CD4-positive, alpha-beta memory T cell (primary cell): ENCODE data around the gene KLHL33. TPM values are rescaled to one million over a fixed set of nuclear protein-coding genes. Genes with fewer than 3 reads are reported as not detected.

Experiments
- CTCF ChIA-PET: fragments of 350-600 bp; sonication (Branson Sonifier 250); formaldehyde crosslinking; loops from one replicate; lab custom pipeline; 2021; ENCODE audit warnings: inconsistent platforms; ENCODE audit not compliant: partially characterized antibody; lab: Charles Lee
- POLR2A ChIA-PET: fragments of 350-600 bp; sonication (Branson Sonifier 250); formaldehyde crosslinking; loops from one replicate; lab custom pipeline; 2021; ENCODE audit not compliant: partially characterized antibody; lab: Charles Lee
- DNase-seq, 5 donors: peaks; one replicate each; pipeline versions ENCODE4 v3.0.0 to v3.0.0-alpha.2; 2020 to 2022; ENCODE audit warnings: mixed read lengths in 1 of 5
- H3K27ac ChIP-seq: one replicate; pipeline ENCODE4 v1.7.0; 2013; ENCODE audit warnings: low read depth, low read length
- H3K27me3 ChIP-seq: 2 replicates; pipeline ENCODE4 v1.7.0; 2013; ENCODE audit warnings: mild to moderate bottlenecking, low read length, moderate library complexity; ENCODE audit not compliant: insufficient read depth
- H3K36me3 ChIP-seq: 2 replicates; pipeline ENCODE4 v1.7.0; 2013; ENCODE audit warnings: mild to moderate bottlenecking, low read length, moderate library complexity; ENCODE audit not compliant: insufficient read depth
- H3K4me1 ChIP-seq: 2 replicates; pipeline ENCODE4 v1.7.0; 2013; ENCODE audit warnings: mild to moderate bottlenecking, low read length, moderate library complexity; ENCODE audit not compliant: insufficient read depth
- H3K4me3 ChIP-seq, 2 donors: one replicate each; pipeline ENCODE4 v1.7.0; 2013; ENCODE audit warnings: low read length in 2 of 2, mild to moderate bottlenecking in 1 of 2
- H3K9me3 ChIP-seq, 2 donors: one replicate each; pipeline ENCODE4 v1.7.0; 2013; ENCODE audit warnings: low read length in 2 of 2, control low read depth in 1 of 2; ENCODE audit not compliant: control insufficient read depth in 1 of 2
- H3K27ac Mint-ChIP-seq, 7 donors: one replicate each; pipeline ENCODE4 v1.8.0; 2020 to 2021; ENCODE audit warnings: mixed read lengths in 7 of 7, mild to moderate bottlenecking in 6 of 7, inconsistent platforms in 3 of 7, moderate library complexity in 3 of 7
- H3K27me3 Mint-ChIP-seq, 2 donors: one replicate each; pipeline ENCODE4 v1.8.0; 2020 to 2021; ENCODE audit warnings: mixed read lengths in 2 of 2
- H3K36me3 Mint-ChIP-seq, 2 donors: one replicate each; pipeline ENCODE4 v1.8.0; 2020 to 2021; ENCODE audit warnings: mixed read lengths in 2 of 2, inconsistent platforms in 1 of 2, mild to moderate bottlenecking in 1 of 2
- H3K4me1 Mint-ChIP-seq, 4 donors: one replicate each; pipeline ENCODE4 v1.8.0; 2020 to 2021; ENCODE audit warnings: mixed read lengths in 4 of 4, mild to moderate bottlenecking in 1 of 4
- H3K4me3 Mint-ChIP-seq, 8 donors: one replicate each; pipeline ENCODE4 v1.8.0; 2020 to 2021; ENCODE audit warnings: mixed read lengths in 8 of 8, mild to moderate bottlenecking in 7 of 8, moderate library complexity in 6 of 8, inconsistent platforms in 3 of 8
- H3K9me3 Mint-ChIP-seq, 8 donors: one replicate each; pipeline ENCODE4 v1.8.0; 2020 to 2021; ENCODE audit warnings: mixed read lengths in 8 of 8, mild to moderate bottlenecking in 5 of 8, inconsistent platforms in 3 of 8, moderate library complexity in 1 of 8
- intact Hi-C: fragments of 100-400 bp; cut with micrococcal nuclease; formaldehyde crosslinking; loops from one replicate; pipeline ENCODE4 v1.15.1; 2023
- polyA plus RNA-seq, 2 donors: library from polyadenylated mRNA; unstranded; fragments of 300-500 nt; fragmentation: Illumina TruSeq; gene quantifications; one replicate each; pipeline ENCODE4 v1.2.3, GENCODE V29; 2021
- total RNA-seq, 2 experiments: library from RNA; stranded (reverse); gene quantifications; one replicate each; pipeline ENCODE4 v1.2.3, GENCODE V29; 2021

The KLHL33 gene
- total and polyA plus RNA-seq, 4 experiments from 2014 or later: 0.14 to 0.15 TPM; not detected in 2

DNA sequence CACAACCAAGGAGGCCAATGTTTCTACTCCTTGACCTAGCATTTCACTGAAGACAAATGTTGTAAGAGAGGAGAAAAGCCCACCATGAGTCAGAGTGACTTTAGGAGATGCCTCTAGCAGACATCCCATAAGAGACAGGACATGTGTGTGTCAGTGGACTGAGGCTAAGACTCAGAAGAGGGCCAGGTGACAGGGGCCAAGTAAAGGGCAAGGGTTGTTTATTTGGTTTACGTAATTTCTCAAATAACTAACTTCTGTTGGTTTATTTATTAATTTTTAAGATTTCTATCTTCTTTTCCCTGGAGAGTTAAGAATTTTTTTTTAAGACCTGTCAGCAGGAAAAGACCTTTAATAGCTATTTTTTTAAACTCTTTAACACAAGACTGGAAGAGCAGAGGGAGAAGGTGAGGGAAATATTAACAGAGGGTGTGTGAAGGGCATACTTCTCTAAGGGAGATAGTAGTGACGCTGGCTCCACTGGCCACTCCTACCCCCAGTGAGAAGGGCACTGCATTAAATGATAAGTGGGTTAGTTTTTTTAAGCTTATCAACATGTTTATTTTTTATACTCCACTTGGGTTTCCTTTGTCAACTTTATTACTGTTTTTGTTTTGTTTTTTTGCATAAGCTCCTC, 36.7 kb upstream of the KLHL33 start:
- peaks cover 59 to 77% of the 10 kb centered on the region in 2 donors for H3K36me3 Mint-ChIP-seq
- peak overlapping the region; percentile 11 for H3K27ac ChIP-seq
- CTCF ChIA-PET: interaction anchor here (1.0 to 1.5 kb wide), 6 partner anchors 11 to 218 kb away, joined by 3 to 6 read pairs (median 4); partner anchors contain the start of gene PIP4P1

DNA sequence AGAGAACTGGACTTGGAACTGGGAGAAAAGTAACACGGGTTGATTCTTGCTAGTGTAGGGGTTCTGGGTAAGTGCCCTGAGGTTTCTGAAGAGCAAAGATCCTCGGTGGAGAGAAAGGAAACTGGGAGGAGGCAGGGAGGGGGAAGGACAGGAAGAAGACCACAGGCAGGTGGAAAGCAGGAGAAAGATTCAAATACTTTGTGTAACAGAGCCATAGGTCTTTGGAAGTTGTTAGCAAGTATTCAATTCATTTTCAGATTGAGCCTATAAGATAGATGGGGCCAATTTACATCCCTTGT, 34.6 kb upstream of the KLHL33 start:
- Histone ChIP-seq H3K27ac (peak overlapping the region; percentile 77), H3K36me3 (peaks cover 33% of the 10 kb centered on the region), H3K4me3 (peak overlapping the region; percentile 84 to 92), H3K27me3 (no peaks in the 10 kb centered on the region), H3K9me3 (no peaks in the 10 kb centered on the region), H3K4me1 (peaks cover 58% of the 10 kb centered on the region)
- ChIA-PET POLR2A (interaction anchor here (1.1 to 5.5 kb wide), 14 partner anchors 9 to 213 kb away, joined by 3 to 119 read pairs (median 8); partner anchors contain the start of genes APEX1, OSGEP, PARP2 and PIP4P1), CTCF (interaction anchor here (1.0 to 2.1 kb wide), 5 partner anchors 8 to 61 kb away, joined by 3 to 14 read pairs (median 9); partner anchors contain the start of genes APEX1, OSGEP and PIP4P1)
- H3K4me3 Mint-ChIP-seq: peak overlapping the region; percentile 97 to 100 (median 99)
- intact Hi-C loops: no loop called here
- no peaks in the 10 kb centered on the region for H3K27me3 Mint-ChIP-seq
- H3K27ac Mint-ChIP-seq: peak overlapping the region; percentile 94 to 99 (median 98)
- H3K4me1 Mint-ChIP-seq: peaks cover 37 to 67% (median 53%) of the 10 kb centered on the region in 4 donors
- H3K9me3 Mint-ChIP-seq: peaks cover 0 to 4% (median 0%) of the 10 kb centered on the region in 8 donors
- H3K36me3 Mint-ChIP-seq: peaks cover 38 to 56% of the 10 kb centered on the region in 2 donors
- no peak for DNase-seq

More for the DNA sequence above, 36.7 kb upstream of the KLHL33 start:
- H3K4me1 ChIP-seq: peaks cover 79% of the 10 kb centered on the region
- no peak overlapping the region for H3K4me3 ChIP-seq
- peaks cover 46% of the 10 kb centered on the region for H3K36me3 ChIP-seq
- H3K27me3 Mint-ChIP-seq: no peaks in the 10 kb centered on the region
- H3K4me3 Mint-ChIP-seq: peak overlapping the region; percentile 49 to 100 (median 84)
- H3K9me3 ChIP-seq: no peaks in the 10 kb centered on the region
- H3K27me3 ChIP-seq: no peaks in the 10 kb centered on the region
- H3K9me3 Mint-ChIP-seq: peaks cover 0 to 4% (median 0%) of the 10 kb centered on the region in 8 donors
- no peak for DNase-seq
- intact Hi-C loops: no loop called here
- peaks cover 54 to 88% (median 70%) of the 10 kb centered on the region in 4 donors for H3K4me1 Mint-ChIP-seq
- POLR2A ChIA-PET: interaction anchor here (0.9 to 5.5 kb wide), 4 partner anchors 12 to 18 kb away, joined by 3 to 119 read pairs (median 9); partner anchors contain the start of genes APEX1, OSGEP and PIP4P1
- H3K27ac Mint-ChIP-seq: peak overlapping the region; percentile 58 to 99 (median 90)

- CTCF ChIA-PET: interaction anchor here (0.9 to 2.3 kb wide), 12 partner anchors 8 to 212 kb away, joined by 3 to 14 read pairs (median 5); partner anchors contain the start of genes APEX1, OSGEP, PARP2 and PIP4P1
- Mint-ChIP-seq H3K4me1 (peaks cover 36 to 62% (median 49%) of the 10 kb centered on the region in 4 donors), H3K9me3 (peaks cover 0 to 4% (median 0%) of the 10 kb centered on the region in 8 donors), H3K27ac (peak overlapping the region; percentile 94 to 99 (median 98)), H3K27me3 (no peaks in the 10 kb centered on the region), H3K4me3 (peak overlapping the region; percentile 97 to 100 (median 99)), H3K36me3 (peaks cover 33 to 50% of the 10 kb centered on the region in 2 donors)
- H3K4me3 ChIP-seq: peak overlapping the region; percentile 84 to 92
- intact Hi-C loops: loop anchor here (1.0 to 10.0 kb wide), 5 partner anchors 7 to 795 kb away; partner anchors contain the start of genes APEX1, HNRNPC and PIP4P1
- H3K4me1 ChIP-seq: peaks cover 54% of the 10 kb centered on the region
- H3K27ac ChIP-seq: peak overlapping the region; percentile 77
- H3K27me3 ChIP-seq: no peaks in the 10 kb centered on the region
- no peaks in the 10 kb centered on the region for H3K9me3 ChIP-seq
- H3K36me3 ChIP-seq: peaks cover 28% of the 10 kb centered on the region
- DNase-seq: peak; percentile 29 to 84 (median 44)
- POLR2A ChIA-PET: interaction anchor here (0.6 to 5.5 kb wide), 26 partner anchors 10 to 221 kb away, joined by 3 to 119 read pairs (median 4); partner anchors contain the start of genes APEX1, OSGEP, PARP2 and PIP4P1
Measured at GRCh38 chr14:20469890-20470602, 34.1 kb upstream of the KLHL33 start.

DNA sequence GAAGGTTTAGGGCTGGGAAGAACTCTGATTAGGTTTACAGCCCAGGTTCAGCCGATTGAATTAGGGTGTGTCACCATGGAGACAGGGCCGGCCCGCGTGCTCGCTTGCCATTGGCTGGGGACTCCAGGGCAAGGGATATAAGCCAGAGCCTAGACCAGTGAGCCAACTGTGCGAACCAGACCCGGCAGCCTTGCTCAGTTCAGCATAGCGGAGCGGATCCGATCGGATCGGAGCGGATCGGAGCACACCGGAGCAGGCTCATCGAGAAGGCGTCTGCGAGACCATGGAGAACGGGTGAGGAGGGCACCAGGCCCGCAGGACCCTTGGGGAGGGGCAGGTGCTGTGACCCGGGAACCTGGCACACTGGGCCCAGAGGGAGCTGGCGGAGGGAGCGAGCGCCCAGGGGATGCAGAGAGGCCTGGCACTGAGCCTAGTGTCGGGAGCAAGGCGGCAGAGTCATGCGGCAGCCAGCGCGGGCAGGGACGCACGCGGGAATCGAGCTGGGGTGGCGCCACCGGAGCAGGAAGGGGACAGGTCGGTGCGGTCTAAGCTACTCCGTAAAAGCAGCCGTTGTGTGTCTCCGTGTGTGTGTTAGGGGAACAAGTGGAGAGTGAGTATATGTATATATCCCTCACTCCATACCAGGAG, 33.4 kb upstream of the KLHL33 start, which contains the start of gene PNP:
PNP (plus strand) TSS at position 165 of the 648 bp plus-strand sequence; CDS start at position 284, 119 bp downstream.
- no peaks in the 10 kb centered on the region for H3K9me3 ChIP-seq
- peaks cover 47% of the 10 kb centered on the region for H3K4me1 ChIP-seq
- ChIA-PET CTCF (interaction anchor here (0.9 to 2.3 kb wide), 12 partner anchors 8 to 212 kb away, joined by 3 to 14 read pairs (median 5); partner anchors contain the start of genes APEX1, OSGEP, PARP2 and PIP4P1), POLR2A (interaction anchor here (0.6 to 5.5 kb wide), 26 partner anchors 9 to 222 kb away, joined by 3 to 119 read pairs (median 4); partner anchors contain the start of genes APEX1, OSGEP, PARP2 and PIP4P1)
- Mint-ChIP-seq H3K27me3 (no peaks in the 10 kb centered on the region), H3K4me3 (peak within 1 kb of the TSS; percentile 97 to 100 (median 99)), H3K36me3 (peaks cover 26 to 44% of the 10 kb centered on the region in 2 donors), H3K27ac (peak within 1 kb of the TSS; percentile 94 to 99 (median 98)), H3K9me3 (peaks cover 0 to 4% (median 0%) of the 10 kb centered on the region in 8 donors), H3K4me1 (peaks cover 33 to 55% (median 43%) of the 10 kb centered on the region in 4 donors)
- peak; percentile 84 to 92 (median 88) for DNase-seq
- H3K36me3 ChIP-seq: peaks cover 21% of the 10 kb centered on the region
- peak within 1 kb of the TSS; percentile 77 for H3K27ac ChIP-seq
- no peaks in the 10 kb centered on the region for H3K27me3 ChIP-seq
- intact Hi-C loops: loop anchor here (1.0 to 10.0 kb wide), 5 partner anchors 8 to 795 kb away; partner anchors contain the start of genes APEX1, HNRNPC and PIP4P1
- H3K4me3 ChIP-seq: peak within 1 kb of the TSS; percentile 84 to 92

GRCh38 chr14:20468764-20469241, 32.8 kb upstream of the KLHL33 start:
- peaks cover 20 to 38% of the 10 kb centered on the region in 2 donors for H3K36me3 Mint-ChIP-seq
- peak overlapping the region; percentile 97 to 100 (median 99) for H3K4me3 Mint-ChIP-seq
- H3K4me1 Mint-ChIP-seq: peaks cover 27 to 50% (median 38%) of the 10 kb centered on the region in 4 donors
- H3K9me3 Mint-ChIP-seq: peaks cover 0 to 4% (median 0%) of the 10 kb centered on the region in 8 donors
- intact Hi-C loops: loop anchor here (1.0 to 10.0 kb wide), 5 partner anchors 8 to 796 kb away; partner anchors contain the start of genes APEX1, HNRNPC and PIP4P1
- peaks cover 41% of the 10 kb centered on the region for H3K4me1 ChIP-seq
- DNase-seq: no peak
- H3K4me3 ChIP-seq: peak overlapping the region; percentile 84 to 92
- no peaks in the 10 kb centered on the region for H3K27me3 ChIP-seq
- ChIA-PET CTCF (interaction anchor here (1.1 to 2.3 kb wide), 4 partner anchors 13 to 141 kb away, joined by 3 to 12 read pairs (median 7); partner anchors contain the start of genes APEX1, OSGEP and PARP2), POLR2A (interaction anchor here (0.9 to 5.5 kb wide), 9 partner anchors 8 to 213 kb away, joined by 3 to 119 read pairs (median 20); partner anchors contain the start of genes APEX1, OSGEP, PARP2 and PIP4P1)
- peak overlapping the region; percentile 94 to 99 (median 98) for H3K27ac Mint-ChIP-seq
- H3K27ac ChIP-seq: peak overlapping the region; percentile 77
- no peaks in the 10 kb centered on the region for H3K27me3 Mint-ChIP-seq
- peaks cover 16% of the 10 kb centered on the region for H3K36me3 ChIP-seq
- no peaks in the 10 kb centered on the region for H3K9me3 ChIP-seq
